Psoas muscle (tissue), 8 donors: ENCODE measurements around the gene ZBTB9. TPM values are rescaled to one million over a fixed set of nuclear protein-coding genes. Genes with fewer than 3 reads are reported as not detected.

Source experiments
- ATAC-seq, 4 donors: fragments of 200-7000 bp; cut with Tn5 transposase; one replicate each; pipeline ENCODE4 v1.9.1; 2020; ENCODE audit warnings: moderate library complexity in 3 of 4, mild to moderate bottlenecking in 2 of 4
- DNase-seq, 2 donors: peaks; one replicate each; pipeline ENCODE4 v3.0.0-alpha.2; 2020
- H3K27ac ChIP-seq: fragments of 200-600 bp; one replicate; pipeline ENCODE4 v1.8.0; 2022
- H3K27me3 ChIP-seq, 3 donors: fragments of 200-600 bp in 1 of 3; one replicate each; pipeline versions ENCODE4 v1.6.1 to v1.8.0; 2013 to 2022; ENCODE audit warnings: low read length in 2 of 3, mild to moderate bottlenecking in 2 of 3, moderate library complexity in 1 of 3; ENCODE audit not compliant: insufficient read depth in 3 of 3
- H3K36me3 ChIP-seq, 2 donors: fragments of 200-600 bp in 1 of 2; one replicate each; pipeline versions ENCODE4 v1.6.1 to v1.8.0; 2013 to 2022; ENCODE audit warnings: low read depth in 1 of 2, mild to moderate bottlenecking in 1 of 2, moderate library complexity in 1 of 2; ENCODE audit not compliant: insufficient read depth in 1 of 2
- H3K4me1 ChIP-seq: fragments of 200-600 bp; one replicate; pipeline ENCODE4 v1.8.0; 2022
- H3K4me3 ChIP-seq: fragments of 200-600 bp; one replicate; pipeline ENCODE4 v1.8.0; 2022; ENCODE audit warnings: mild to moderate bottlenecking
- H3K9me3 ChIP-seq: fragments of 200-600 bp; one replicate; pipeline ENCODE4 v1.8.0; 2022
- WGBS, 3 donors: extraction: QIAGEN DNeasy Blood & Tissue Kit; methylation state at CpG; one replicate each; pipeline versions ENCODE4 v1.1.6 to v1.1.7; 2013; 5-methylcytosine and 5-hydroxymethylcytosine counted together
- intact Hi-C, 2 donors: fragments of 100-400 bp; cut with DNase I; formaldehyde crosslinking; loops; one replicate each; pipeline versions ENCODE4 v1.11.0 to v1.14.2; 2022
- polyA plus RNA-seq, 3 donors: library from polyadenylated mRNA; stranded (reverse); fragments of 200-250 nt; gene quantifications; one replicate each; pipeline ENCODE4 v1.2.3, GENCODE V29; 2013
- total RNA-seq, 4 donors: library from RNA; stranded (reverse); fragmentation: NEBNext Ultra II Directional in 2 of 4; extraction: Animal tissue kit (Norgen Biotek cat#: 25700) in 2 of 4; gene quantifications; one replicate each; pipeline versions ENCODE4 v1.2.1 to v1.2.4, GENCODE V29; 2021 to 2023
- TF ChIP-seq, protein P1 (sequence below): fragments of 200-600 bp; IDR thresholded peaks from one replicate; pipeline ENCODE4 v1.8.0; 2022; ENCODE audit warnings: antibody characterized with exemption
- donor health status: healthy with polysubstance abuse.
- donor health status: DM: no; HTN: no; CAD: no; lungs with moderate emphysema.
- donor health status: Bipolar disorder and iron deficiency.
- donor health status: healthy.
- donor health status: DM: yes; HTN: yes; CAD: no.
- donor health status: DM: no; HTN: no; CAD: no.
- donor health status: DM: no; HTN: no; CAD: no.
- donor health status: DM: yes; HTN: yes; CAD: no.

The ZBTB9 gene
- total and polyA plus RNA-seq, 7 donors, result 1.9 to 5.2 (median 3.7) TPM

DNA sequence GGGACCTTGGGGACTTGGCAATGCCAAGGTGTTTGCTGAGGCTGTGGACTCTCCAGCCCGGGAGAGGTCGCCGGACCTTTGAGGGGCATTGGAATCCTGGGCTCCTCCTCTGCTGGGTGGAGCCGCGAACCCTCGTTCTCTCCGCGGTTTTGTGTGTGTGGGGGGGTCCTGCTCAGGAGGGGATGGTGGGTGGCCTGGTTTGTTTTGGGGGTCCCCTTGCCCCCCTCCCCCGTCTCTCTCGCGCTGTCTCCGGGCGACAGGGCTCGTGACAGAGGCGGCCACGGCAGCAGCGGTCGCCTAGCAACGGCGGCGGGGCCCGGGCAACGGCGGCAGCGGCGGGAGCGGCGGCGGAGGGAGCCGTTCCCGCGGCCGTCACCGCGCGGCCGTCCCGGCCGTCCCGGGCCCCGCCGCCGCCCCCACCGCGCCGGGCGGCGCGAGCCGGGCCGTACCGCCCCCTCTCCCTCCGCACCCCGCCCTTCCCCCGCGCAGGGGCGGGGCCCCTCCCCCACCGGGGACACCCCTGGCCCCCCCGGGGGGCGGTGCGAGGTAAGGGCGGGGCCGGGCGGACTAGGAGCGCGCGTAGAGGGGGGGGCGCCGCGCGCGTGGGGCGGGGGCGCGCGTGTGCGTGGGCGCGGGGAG lies 26.7 kb upstream of the ZBTB9 start:
- intact Hi-C loops, result loop anchor here in 1 of 2 donors (5.0 kb wide), 1 partner anchor 35 kb away; the partner anchor contains the start of gene KIFC1
- no peaks in the 10 kb centered on the region for H3K27me3 ChIP-seq
- H3K36me3 ChIP-seq, result no peaks in the 10 kb centered on the region
- peak overlapping the region; percentile 73 for H3K4me3 ChIP-seq
- H3K27ac ChIP-seq, result no peak overlapping the region
- 0 to 1% (median 0%) methylated on average over 7 to 67 of the region's 79 CpGs for WGBS, 3 donors
- H3K9me3 ChIP-seq, result no peaks in the 10 kb centered on the region
- TF ChIP-seq, protein P1, sequence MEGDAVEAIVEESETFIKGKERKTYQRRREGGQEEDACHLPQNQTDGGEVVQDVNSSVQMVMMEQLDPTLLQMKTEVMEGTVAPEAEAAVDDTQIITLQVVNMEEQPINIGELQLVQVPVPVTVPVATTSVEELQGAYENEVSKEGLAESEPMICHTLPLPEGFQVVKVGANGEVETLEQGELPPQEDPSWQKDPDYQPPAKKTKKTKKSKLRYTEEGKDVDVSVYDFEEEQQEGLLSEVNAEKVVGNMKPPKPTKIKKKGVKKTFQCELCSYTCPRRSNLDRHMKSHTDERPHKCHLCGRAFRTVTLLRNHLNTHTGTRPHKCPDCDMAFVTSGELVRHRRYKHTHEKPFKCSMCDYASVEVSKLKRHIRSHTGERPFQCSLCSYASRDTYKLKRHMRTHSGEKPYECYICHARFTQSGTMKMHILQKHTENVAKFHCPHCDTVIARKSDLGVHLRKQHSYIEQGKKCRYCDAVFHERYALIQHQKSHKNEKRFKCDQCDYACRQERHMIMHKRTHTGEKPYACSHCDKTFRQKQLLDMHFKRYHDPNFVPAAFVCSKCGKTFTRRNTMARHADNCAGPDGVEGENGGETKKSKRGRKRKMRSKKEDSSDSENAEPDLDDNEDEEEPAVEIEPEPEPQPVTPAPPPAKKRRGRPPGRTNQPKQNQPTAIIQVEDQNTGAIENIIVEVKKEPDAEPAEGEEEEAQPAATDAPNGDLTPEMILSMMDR, result no peak
- H3K4me1 ChIP-seq, result peaks cover 18% of the 10 kb centered on the region
- ATAC-seq (peak in 2 of 4 donors; percentile 17 to 35), DNase-seq (peak; percentile 56 to 77)

DNA sequence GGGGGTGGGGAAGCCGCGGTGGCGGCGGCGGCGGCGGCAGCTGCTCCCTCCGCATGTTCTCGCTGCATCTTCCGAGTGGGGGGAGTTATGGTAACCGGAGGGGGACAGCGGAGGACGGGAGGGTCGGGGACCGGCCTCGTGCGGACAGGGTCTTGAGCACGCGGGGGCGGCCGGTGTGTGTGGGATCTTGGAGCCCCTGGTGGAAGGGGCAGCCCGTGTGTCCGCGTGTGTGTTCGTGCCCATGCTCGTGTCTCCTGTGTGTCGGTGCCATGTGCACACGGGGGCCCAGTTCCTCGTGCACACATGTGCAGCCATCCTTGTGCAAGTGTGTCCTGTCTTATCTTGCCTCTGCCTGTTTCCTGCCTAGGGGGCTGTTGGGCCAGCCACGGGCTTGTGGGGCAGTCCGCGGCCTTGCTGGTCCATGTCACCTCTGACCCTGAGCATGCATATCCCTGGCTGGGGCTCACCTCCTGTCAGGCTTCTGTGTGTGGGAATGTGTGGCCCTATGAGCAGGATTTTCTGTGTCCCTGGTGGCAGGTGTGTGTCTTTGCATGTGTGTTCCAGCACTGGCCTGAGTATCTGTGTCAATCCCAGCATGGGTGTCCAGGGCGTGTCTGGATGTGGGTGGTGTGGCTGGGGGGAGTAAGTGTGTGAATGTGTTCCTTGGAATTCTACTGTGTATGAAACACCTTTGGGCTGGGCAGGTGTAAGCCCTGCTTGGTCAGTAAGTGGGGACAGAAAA lies 26.0 kb upstream of the ZBTB9 start:
- intact Hi-C loops, result loop anchor here in 1 of 2 donors (5.0 kb wide), 1 partner anchor 36 kb away; the partner anchor contains the start of gene KIFC1
- TF ChIP-seq, protein P1, result no peak
- Histone ChIP-seq H3K36me3 (no peaks in the 10 kb centered on the region), H3K4me1 (peaks cover 18% of the 10 kb centered on the region), H3K4me3 (peak overlapping the region; percentile 73), H3K27ac (peak overlapping the region; percentile 41), H3K9me3 (no peaks in the 10 kb centered on the region), H3K27me3 (no peaks in the 10 kb centered on the region)
- ATAC-seq (no peak), DNase-seq (no peak)
- WGBS, 3 donors, result 10 to 21% (median 10%) methylated on average over 19 to 33 of the region's 33 CpGs

DNA sequence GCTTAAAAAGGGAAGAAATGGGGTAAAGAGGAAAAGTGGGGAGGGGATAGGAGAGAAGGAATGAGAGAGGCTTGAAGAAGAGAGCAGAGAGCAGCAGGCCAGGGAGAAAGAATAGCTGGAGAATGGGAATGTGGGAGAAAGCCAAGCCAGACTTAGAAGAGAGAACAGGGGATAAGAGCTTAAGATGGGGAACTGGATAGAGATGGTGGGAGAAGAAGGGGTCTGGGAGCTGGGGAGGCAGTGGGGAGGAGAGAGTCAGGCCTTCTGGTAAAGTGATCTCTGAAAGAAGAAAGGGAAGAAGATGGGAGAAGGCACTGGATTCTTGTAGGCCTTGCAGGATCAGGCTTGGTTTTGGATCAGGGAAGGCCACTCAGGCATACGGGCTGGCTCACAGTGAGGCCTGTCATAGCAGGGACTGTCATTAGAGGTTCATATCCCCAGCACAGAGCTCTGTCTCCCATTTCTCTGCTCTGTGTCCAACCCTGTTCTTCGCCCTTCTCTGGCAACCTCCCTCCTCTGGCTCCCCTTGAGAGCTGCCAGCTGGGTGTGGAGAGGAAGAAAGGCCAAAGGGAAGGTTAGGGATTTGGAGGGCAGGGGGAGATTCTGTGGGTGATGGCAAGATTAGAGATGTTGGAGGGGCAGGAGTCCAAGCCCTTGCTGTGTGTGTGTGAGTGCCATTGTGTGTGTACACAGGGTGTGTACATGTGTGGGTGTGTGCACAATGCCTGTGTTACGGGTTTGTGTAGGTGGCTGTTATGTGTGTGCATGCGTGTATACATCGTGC lies 25.2 kb upstream of the ZBTB9 start:
- DNase-seq, result no peak

DNA sequence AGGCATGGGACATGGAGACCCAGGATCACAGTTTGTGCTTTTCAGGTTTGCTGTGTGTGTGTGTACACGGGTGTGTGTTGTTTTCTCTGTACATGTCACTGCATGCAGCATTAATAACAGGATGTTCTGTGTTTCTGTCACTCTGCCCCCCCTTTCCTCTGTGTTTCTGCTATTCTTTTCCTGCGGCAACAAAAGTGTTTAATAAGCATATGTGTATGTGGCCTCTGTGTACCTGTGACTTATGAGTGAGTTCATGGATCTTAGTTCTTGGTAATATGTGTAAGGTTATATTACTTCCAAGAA lies 24.7 kb upstream of the ZBTB9 start:
- Histone ChIP-seq H3K4me1 (peaks cover 15% of the 10 kb centered on the region), H3K36me3 (no peaks in the 10 kb centered on the region), H3K27me3 (no peaks in the 10 kb centered on the region), H3K9me3 (no peaks in the 10 kb centered on the region), H3K4me3 (no peak overlapping the region), H3K27ac (no peak overlapping the region)
- intact Hi-C loops, result loop anchor here in 1 of 2 donors (5.0 kb wide), 1 partner anchor 37 kb away; the partner anchor contains the start of gene KIFC1
- DNase-seq (no peak), ATAC-seq (no peak)
- TF ChIP-seq, protein P1, result no peak
- 33 to 59% (median 50%) methylated on average over 2 of the region's 2 CpGs for WGBS, 3 donors

More for the DNA sequence above, 25.2 kb upstream of the ZBTB9 start:
- no peak overlapping the region for H3K4me3 ChIP-seq
- H3K4me1 ChIP-seq, result peaks cover 20% of the 10 kb centered on the region
- TF ChIP-seq, protein P1, result no peak
- H3K27me3 ChIP-seq, result no peaks in the 10 kb centered on the region
- 64 to 68% (median 66%) methylated on average over 5 of the region's 5 CpGs for WGBS, 3 donors
- intact Hi-C loops, result loop anchor here in 1 of 2 donors (5.0 kb wide), 1 partner anchor 37 kb away; the partner anchor contains the start of gene KIFC1
- H3K36me3 ChIP-seq, result no peaks in the 10 kb centered on the region
- no peak for ATAC-seq
- H3K9me3 ChIP-seq, result no peaks in the 10 kb centered on the region
- no peak overlapping the region for H3K27ac ChIP-seq
